H1 (cell line): ENCODE results near the gene TNFRSF18.

Experiments used
- CTCF ChIP-seq, 3 experiments: IDR thresholded peaks; 1 replicate in 2 of 3; 2 replicates in 1 of 3; pipeline versions ENCODE4 v1.5.1 to v1.6.1; 2011; ENCODE audit warnings: low read length in 3 of 3, mild to moderate bottlenecking in 3 of 3, inconsistent platforms in 2 of 3, low read depth in 1 of 3, moderate library complexity in 1 of 3; ENCODE audit not compliant: insufficient read depth in 1 of 3; ENCODE audit errors: control extremely low read depth in 1 of 3
- EGR1 ChIP-seq: IDR thresholded peaks from 2 replicates; pipeline ENCODE4 v1.6.1; 2011; ENCODE audit warnings: low read depth, low read length, borderline replicate concordance
- EZH2 ChIP-seq: fragments of 200-600 bp; sonication (generic); IDR thresholded peaks from 2 replicates; pipeline ENCODE4 v1.7.1; 2012; ENCODE audit warnings: low read depth, mild to moderate bottlenecking, moderate library complexity, low read length, inconsistent platforms; ENCODE audit not compliant: severe bottlenecking
- GABPA ChIP-seq: IDR thresholded peaks from 2 replicates; pipeline ENCODE4 v1.6.1; 2011; ENCODE audit warnings: mild to moderate bottlenecking, low read length, moderate library complexity, borderline replicate concordance; ENCODE audit not compliant: insufficient read depth
- JUND ChIP-seq: IDR thresholded peaks from 2 replicates; pipeline ENCODE4 v1.6.1; 2011; ENCODE audit warnings: mild to moderate bottlenecking, improper control_type of control experiment, low read length
- MAX ChIP-seq: IDR thresholded peaks from 2 replicates; pipeline ENCODE4 v1.6.1; 2012; ENCODE audit warnings: inconsistent platforms
- POLR2AphosphoS5 ChIP-seq: IDR thresholded peaks from 2 replicates; pipeline ENCODE4 v1.6.1; 2011; ENCODE audit warnings: low read depth, low read length
- RFX5 ChIP-seq: IDR thresholded peaks from 2 replicates; pipeline ENCODE4 v1.6.1; 2011; ENCODE audit warnings: low read depth, low read length, improper control_type of control experiment, borderline replicate concordance
- SIN3A ChIP-seq, 2 experiments: IDR thresholded peaks in 1 of 2; conservative IDR thresholded peaks in 1 of 2; 2 replicates each; pipeline ENCODE4 v1.6.1; 2011 to 2012; ENCODE audit warnings: low read length in 2 of 2, improper control_type of control experiment in 1 of 2, low read depth in 1 of 2, mild to moderate bottlenecking in 1 of 2
- SP1 ChIP-seq: IDR thresholded peaks from 2 replicates; pipeline ENCODE4 v1.6.1; 2011; ENCODE audit warnings: low read depth, low read length
- SRF ChIP-seq: IDR thresholded peaks from 2 replicates; pipeline ENCODE4 v1.6.1; 2011; ENCODE audit warnings: mild to moderate bottlenecking, low read depth, low read length, moderate library complexity
- TCF12 ChIP-seq: IDR thresholded peaks from 2 replicates; pipeline ENCODE4 v1.6.1; 2011; ENCODE audit warnings: low read depth, mild to moderate bottlenecking, low read length
- TEAD4 ChIP-seq: IDR thresholded peaks from 2 replicates; pipeline ENCODE4 v1.6.1; 2012; ENCODE audit warnings: low read depth, low read length, inconsistent platforms, mixed read lengths

DNA sequence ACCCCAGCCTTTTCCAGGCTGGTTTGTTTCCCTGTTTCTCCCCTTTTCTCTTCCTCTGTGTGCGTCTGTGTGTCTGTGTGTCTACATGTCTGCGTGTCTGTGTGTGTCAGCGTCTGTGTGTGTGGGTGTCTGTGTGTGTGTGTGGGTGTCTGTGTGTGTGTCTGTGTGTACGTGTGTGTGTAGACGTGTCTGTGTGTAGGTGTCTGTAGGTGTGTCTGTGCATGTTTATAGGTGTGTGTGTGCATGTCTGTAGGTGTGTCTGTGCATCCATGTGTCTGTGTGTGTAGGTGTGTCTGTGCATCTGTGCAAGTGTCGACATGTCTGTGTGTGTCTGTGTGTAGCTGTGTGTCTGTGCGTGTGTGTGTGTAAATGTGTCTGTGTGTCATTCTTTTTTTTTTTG, 29.5 kb downstream of the TNFRSF18 start:
- TF ChIP-seq CTCF (IDR thresholded peaks at IDR 0.05; ENCODE audit: control extremely low read depth in 1 of 3, insufficient read depth in 1 of 3, low read depth in 1 of 3, low read length in 3 of 3) (no peak), POLR2AphosphoS5 (no peak), SRF (no peak), JUND (no peak), SIN3A (conservative IDR thresholded peaks at IDR 0.05 in 1 of 2, IDR thresholded peaks at IDR 0.05 in 1 of 2; ENCODE audit: low read depth in 1 of 2, low read length in 2 of 2) (no peak), SP1 (no peak), MAX (no peak), TEAD4 (no peak), GABPA (no peak), RFX5 (no peak), EZH2 (no peak), EGR1 (no peak), TCF12 (no peak)
